GM21737 (cell line): ENCODE measurements around the gene ZNF682.
"Not testable (repeated sequence)": the region's sequence is repeated elsewhere in the genome, so short reads cannot be mapped to it uniquely, and the experiment has no call there.

Source experiments
- ATAC-seq: cut with Tn5 transposase; IDR thresholded peaks from one replicate; pipeline ENCODE4 v1.9.1; 2021; ENCODE audit warnings: mild to moderate bottlenecking, moderate library complexity; ENCODE audit not compliant: unreplicated experiment

Gene ZNF682

DNA sequence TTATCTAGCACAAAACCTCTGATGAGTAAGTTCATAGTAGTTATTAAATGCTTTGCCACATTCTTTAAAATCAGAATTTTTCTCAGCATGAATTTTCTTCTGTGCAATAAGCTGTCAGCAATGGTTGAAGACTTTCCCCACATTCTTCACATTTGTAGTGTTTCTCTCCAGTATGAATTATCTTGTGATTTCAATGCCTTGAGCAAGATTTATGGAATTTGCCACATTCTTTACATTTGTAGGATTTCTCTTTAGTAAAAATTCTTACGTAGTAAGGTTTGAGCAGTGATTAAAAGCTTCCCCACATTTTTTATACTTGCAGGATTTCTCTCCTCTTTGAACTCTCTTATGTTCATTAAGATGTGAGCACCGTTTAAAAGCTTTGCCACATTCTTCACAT is 33.6 kb downstream of the ZNF682 start:
- ATAC-seq: no peak

GRCh38 chr19:19997656-19998268 is 41.5 kb downstream of the ZNF682 start:
- ATAC-seq: no peak

DNA sequence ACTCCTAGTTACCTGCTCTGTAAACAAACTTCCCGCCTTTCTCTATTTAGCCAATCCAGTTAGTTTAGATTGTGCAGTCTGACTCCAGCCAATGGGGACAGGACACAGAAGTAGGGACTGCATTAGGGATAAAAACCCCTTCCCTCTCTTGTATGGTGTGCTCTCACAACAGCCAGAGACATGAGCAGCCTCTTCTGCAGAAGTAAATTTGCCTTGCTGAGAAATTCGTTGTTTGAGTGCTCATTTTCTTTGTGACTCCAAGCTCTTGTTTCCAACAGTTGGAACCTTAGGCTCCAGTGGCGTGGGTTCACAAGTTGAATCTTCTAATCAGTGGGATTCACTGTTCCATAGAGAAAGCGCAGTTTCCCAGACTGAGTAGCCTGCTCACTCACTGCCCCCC is 72.4 kb downstream of the ZNF682 start:
- ATAC-seq: no peak

GRCh38 chr19:19966126-19966525 is 73.2 kb downstream of the ZNF682 start:
- ATAC-seq: not testable (repeated sequence)

DNA sequence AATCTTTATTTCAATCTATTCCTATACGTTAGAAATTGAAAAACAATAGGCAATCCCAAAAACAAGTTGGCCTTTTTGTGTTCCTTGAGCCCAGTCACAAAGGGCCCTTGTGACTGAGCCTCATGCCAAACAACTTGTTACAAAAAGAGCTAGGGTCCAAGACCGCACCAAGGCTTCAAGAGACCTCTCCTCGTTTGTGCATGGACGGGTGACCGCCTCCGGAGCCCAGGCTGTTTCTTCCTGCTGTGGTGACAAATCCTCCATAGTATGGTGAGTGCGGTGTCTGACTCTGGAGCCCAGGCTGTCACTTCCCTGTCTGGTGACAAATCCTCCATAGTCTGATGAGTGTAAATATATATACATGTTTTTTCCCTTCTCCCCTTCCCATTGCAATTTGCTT is 74.9 kb downstream of the ZNF682 start:
- ATAC-seq: no peak

DNA sequence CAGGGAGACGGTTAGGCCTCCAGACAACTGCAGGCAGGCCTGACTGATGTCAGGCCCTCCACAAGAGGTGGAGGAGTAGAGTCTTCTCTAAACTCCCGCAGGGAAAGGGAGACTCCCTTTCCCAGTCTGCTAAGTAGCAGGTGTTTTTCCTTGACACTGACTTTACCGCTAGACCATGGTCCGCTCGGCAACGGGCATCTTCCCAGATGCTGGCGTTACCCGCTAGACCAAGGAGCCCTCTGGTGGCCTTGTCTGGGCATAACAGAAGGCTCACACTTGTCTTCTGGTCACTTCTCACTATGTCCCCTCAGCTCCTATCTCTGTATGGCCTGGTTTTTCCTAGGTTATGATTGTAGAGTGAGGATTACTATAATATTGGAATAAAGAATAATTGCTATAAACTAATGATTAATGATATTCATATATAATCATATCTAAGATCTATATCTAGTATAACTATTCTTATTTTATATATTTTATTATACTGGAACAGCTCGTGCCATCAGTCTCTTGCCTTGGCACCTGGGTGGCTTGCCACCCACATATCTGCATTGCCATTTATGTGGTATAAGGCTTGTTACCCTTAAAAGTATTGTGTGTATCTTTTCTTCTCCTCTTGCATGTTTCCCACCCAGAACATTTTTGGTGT is 80.0 kb downstream of the ZNF682 start:
- ATAC-seq: not testable (repeated sequence)

GRCh38 chr19:19957766-19958165 is 81.5 kb downstream of the ZNF682 start:
- ATAC-seq: not testable (repeated sequence)

- no peak for ATAC-seq
Observed at GRCh38 chr19:19956434-19957075, 82.8 kb downstream of the ZNF682 start.

DNA sequence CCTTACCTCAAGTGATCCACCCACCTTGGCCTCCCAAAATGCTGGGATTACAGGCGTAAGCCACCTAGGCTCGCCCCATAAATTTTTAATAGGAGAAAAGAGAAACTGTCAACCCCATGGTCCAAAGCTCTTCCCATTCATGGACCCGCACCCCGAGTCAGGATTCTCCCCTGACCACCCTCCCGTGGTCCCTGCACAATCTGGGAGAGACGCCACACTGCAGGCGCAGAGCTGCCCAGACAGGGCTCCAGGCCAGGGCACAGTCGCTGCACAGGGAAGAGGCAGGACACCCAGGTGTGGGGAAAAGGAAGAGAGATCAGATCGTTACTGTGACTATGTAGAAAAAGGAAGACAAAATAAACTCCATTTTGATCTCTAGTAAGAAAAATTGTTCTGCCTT is 84.1 kb downstream of the ZNF682 start:
- ATAC-seq: no peak
